Calu3 (cell line): ENCODE results near the gene MAP3K14. TPM values are rescaled to one million over a fixed set of nuclear protein-coding genes. Genes with fewer than 3 reads are reported as not detected.
A peak's percentile ranks its signal among the peaks of the same experiment; 100 is the strongest.

Experiments used
- BruUV-seq: library from RNA; stranded (reverse); fragments of 400-500 nt; replicated peaks from 2 replicates; lab custom pipeline; 2021; lab: Mats Ljungman, UMichigan
- CTCF ChIA-PET: fragments of 300-600 bp; sonication (Branson Sonifier 250); formaldehyde crosslinking; loops from one replicate; lab custom pipeline; 2022; ENCODE audit warnings: antibody characterized with exemption; lab: Charles Lee
- DNase-seq: peaks from one replicate; pipeline ENCODE4 v3.0.0; 2022
- H3K27ac Mint-ChIP-seq: one replicate; pipeline ENCODE4 v1.8.0; 2022; ENCODE audit warnings: mixed read lengths; ENCODE audit not compliant: unreplicated experiment
- H3K27me3 Mint-ChIP-seq: one replicate; pipeline ENCODE4 v1.8.0; 2022; ENCODE audit warnings: mixed read lengths; ENCODE audit not compliant: unreplicated experiment
- H3K36me3 Mint-ChIP-seq: one replicate; pipeline ENCODE4 v1.8.0; 2022; ENCODE audit warnings: mild to moderate bottlenecking, moderate library complexity, mixed read lengths; ENCODE audit not compliant: insufficient read depth, unreplicated experiment
- H3K4me1 Mint-ChIP-seq: one replicate; pipeline ENCODE4 v1.8.0; 2022; ENCODE audit warnings: mild to moderate bottlenecking, low read depth, mixed read lengths; ENCODE audit not compliant: unreplicated experiment
- H3K4me3 Mint-ChIP-seq: one replicate; pipeline ENCODE4 v1.8.0; 2022; ENCODE audit warnings: mild to moderate bottlenecking, low read depth, moderate library complexity, mixed read lengths; ENCODE audit not compliant: unreplicated experiment
- H3K9me3 Mint-ChIP-seq: one replicate; pipeline ENCODE4 v1.8.0; 2022; ENCODE audit warnings: low read depth, mixed read lengths; ENCODE audit not compliant: unreplicated experiment
- CTCF ChIP-seq: fragments of 200-600 bp; IDR thresholded peaks from one replicate; pipeline ENCODE4 v1.8.0; 2022; ENCODE audit warnings: antibody characterized with exemption; ENCODE audit not compliant: unreplicated experiment
- intact Hi-C: fragments of 100-400 bp; cut with micrococcal nuclease; formaldehyde crosslinking; loops from one replicate; pipeline ENCODE4 v1.10.0; 2022; ENCODE audit not compliant: unreplicated experiment
- total RNA-seq: library from RNA; stranded (reverse); gene quantifications from 2 replicates; pipeline ENCODE4 v1.2.3, GENCODE V29; 2022

The MAP3K14 gene
- total RNA-seq, 1 experiment from 2014 or later = 26.7 TPM

- Mint-ChIP-seq H3K36me3 (peaks cover 13% of the 10 kb centered on the region), H3K27ac (no peak overlapping the region), H3K4me1 (no peaks in the 10 kb centered on the region), H3K9me3 (no peaks in the 10 kb centered on the region), H3K27me3 (peaks cover 33% of the 10 kb centered on the region), H3K4me3 (no peak overlapping the region)
- BruUV-seq = no TSS peak
- CTCF ChIA-PET = interaction anchor here (0.8 to 6.4 kb wide), 2 partner anchors 13 to 16 kb away, joined by 3 to 66 read pairs; no protein-coding TSS in a partner anchor
- peak; percentile 20 for TF ChIP-seq CTCF
- no peak for DNase-seq
- intact Hi-C loops = loop anchor here (5.0 kb wide), 1 partner anchor 155 kb away; no protein-coding TSS in a partner anchor
These were observed 84.1 kb downstream of the MAP3K14 start for GRCh38 chr17:45232514-45233422.

- H3K27ac Mint-ChIP-seq = no peak overlapping the region
- CTCF ChIA-PET = interaction anchor here (0.7 to 6.4 kb wide), 10 partner anchors 10 to 194 kb away, joined by 3 to 66 read pairs (median 5); partner anchors contain the start of genes ACBD4 and HEXIM1
- peaks cover 23% of the 10 kb centered on the region for H3K27me3 Mint-ChIP-seq
- intact Hi-C loops = loop anchor here (5.0 kb wide), 1 partner anchor 156 kb away; no protein-coding TSS in a partner anchor
- H3K4me3 Mint-ChIP-seq = no peak overlapping the region
- peaks cover 5% of the 10 kb centered on the region for H3K4me1 Mint-ChIP-seq
- H3K9me3 Mint-ChIP-seq = no peaks in the 10 kb centered on the region
- BruUV-seq = no TSS peak
- peak; percentile 66 for TF ChIP-seq CTCF
- H3K36me3 Mint-ChIP-seq = peaks cover 9% of the 10 kb centered on the region
- peak; percentile 85 for DNase-seq
These were observed 85.2 kb downstream of the MAP3K14 start for GRCh38 chr17:45231481-45232116.

GRCh38 chr17:45230787-45231480 is 85.9 kb downstream of the MAP3K14 start:
- no peak overlapping the region for H3K27ac Mint-ChIP-seq
- no peak overlapping the region for H3K4me3 Mint-ChIP-seq
- no peaks in the 10 kb centered on the region for H3K9me3 Mint-ChIP-seq
- DNase-seq = no peak
- TF ChIP-seq CTCF = no peak
- CTCF ChIA-PET = interaction anchor here (0.7 to 6.4 kb wide), 11 partner anchors 10 to 195 kb away, joined by 3 to 66 read pairs (median 5); partner anchors contain the start of genes ACBD4 and HEXIM1
- peaks cover 9% of the 10 kb centered on the region for H3K36me3 Mint-ChIP-seq
- intact Hi-C loops = loop anchor here (5.0 kb wide), 1 partner anchor 156 kb away; no protein-coding TSS in a partner anchor
- H3K4me1 Mint-ChIP-seq = peaks cover 11% of the 10 kb centered on the region
- no TSS peak for BruUV-seq
- peaks cover 23% of the 10 kb centered on the region for H3K27me3 Mint-ChIP-seq

- Mint-ChIP-seq H3K9me3 (no peaks in the 10 kb centered on the region), H3K27me3 (peaks cover 23% of the 10 kb centered on the region), H3K4me1 (peaks cover 13% of the 10 kb centered on the region), H3K36me3 (peaks cover 9% of the 10 kb centered on the region), H3K4me3 (no peak overlapping the region), H3K27ac (no peak overlapping the region)
- no peak for DNase-seq
- no peak for TF ChIP-seq CTCF
- BruUV-seq = no TSS peak
- CTCF ChIA-PET = interaction anchor here (0.6 to 6.4 kb wide), 9 partner anchors 11 to 195 kb away, joined by 3 to 66 read pairs (median 6); partner anchors contain the start of genes ACBD4 and HEXIM1
- intact Hi-C loops = loop anchor here (5.0 kb wide), 1 partner anchor 157 kb away; no protein-coding TSS in a partner anchor
These were observed 86.4 kb downstream of the MAP3K14 start for GRCh38 chr17:45230410-45230786.
